Ovary (tissue), 9 donors: ENCODE measurements around the gene NPAS3. TPM values are rescaled to one million over a fixed set of nuclear protein-coding genes. Genes with fewer than 3 reads are reported as not detected.
A peak's percentile ranks its signal among the peaks of the same experiment; 100 is the strongest.

Experiments
- DNase-seq, 5 donors: peaks; one replicate each; pipeline ENCODE4 v3.0.0-alpha.2; 2019 to 2020
- H3K27ac ChIP-seq, 2 donors: fragments of 200-600 bp; one replicate each; pipeline versions ENCODE4 v1.5.1 to v1.8.0; 2019 to 2022
- H3K27me3 ChIP-seq: fragments of 200-600 bp; one replicate; pipeline ENCODE4 v1.8.0; 2022
- H3K36me3 ChIP-seq: fragments of 200-600 bp; sonication (generic); one replicate; pipeline ENCODE4 v1.5.1; 2019
- H3K4me1 ChIP-seq: one replicate; pipeline ENCODE4 v1.8.1; 2013; ENCODE audit warnings: mild to moderate bottlenecking, moderate library complexity; ENCODE audit not compliant: insufficient read depth
- H3K4me3 ChIP-seq: fragments of 200-600 bp; sonication (generic); one replicate; pipeline ENCODE4 v1.5.1; 2017
- H3K9me3 ChIP-seq, 2 donors: fragments of 200-600 bp in 1 of 2; sonication (generic) in 1 of 2; one replicate each; pipeline versions ENCODE4 v1.5.1 to v1.8.1; 2013 to 2019; ENCODE audit warnings: mild to moderate bottlenecking in 1 of 2, moderate library complexity in 1 of 2
- EP300 ChIP-seq: sonication (generic); formaldehyde crosslinking; IDR thresholded peaks from one replicate; pipeline ENCODE4 v1.6.1; 2017; ENCODE audit warnings: antibody characterized with exemption
- POLR2A ChIP-seq: fragments of 450-650 bp; IDR thresholded peaks from one replicate; pipeline ENCODE4 v1.6.1; 2017; ENCODE audit warnings: antibody characterized with exemption, mild to moderate bottlenecking, moderate library complexity
- WGBS, 3 donors: extraction: QIAGEN DNeasy Blood & Tissue Kit in 1 of 3; methylation state at CpG; one replicate each; pipeline versions ENCODE4 v1.1.5 to v1.1.7; 2013 to 2017; 5-methylcytosine and 5-hydroxymethylcytosine counted together
- intact Hi-C, 4 donors: fragments of 100-400 bp; cut with DNase I; formaldehyde crosslinking; loops; one replicate each; pipeline versions ENCODE4 v1.11.0 to v1.15.1; 2022 to 2023
- polyA plus RNA-seq, 2 donors: library from polyadenylated mRNA; stranded (reverse); fragments of 200-250 nt in 1 of 2; fragments of 350-450 nt in 1 of 2; fragmentation: Illumina TruSeq in 1 of 2; extraction: RNeasy Lipid Tissue Mini Kit (QIAGEN cat#74804) in 1 of 2; gene quantifications; one replicate each; pipeline ENCODE4 v1.2.3, GENCODE V29; 2013 to 2014
- total RNA-seq, 7 donors: library from RNA; depleted of rRNA in 2 of 7; stranded (reverse); fragments of >200 nt in 2 of 7; fragmentation: NEBNext Ultra II Directional in 3 of 7; extraction: Animal tissue kit (Norgen Biotek cat#: 25700) in 3 of 7; gene quantifications; one replicate each; pipeline versions ENCODE4 v1.1.0 to v1.2.4, GENCODE V29; 2016 to 2023
- TF ChIP-seq, protein P1 (sequence below), 3 donors: fragments of 450-650 bp in 2 of 3; fragments of 200-600 bp in 1 of 3; IDR thresholded peaks; one replicate each; pipeline versions ENCODE4 v1.5.1 to v1.8.0; 2016 to 2022; ENCODE audit warnings: antibody characterized with exemption in 3 of 3, mild to moderate bottlenecking in 1 of 3
- donor health status: DM: no; HTN: no; CAD: no; lungs with moderate emphysema.
- donor health status: DM: no; HTN: no; CAD: no.
- donor health status: Bipolar disorder and iron deficiency.
- donor health status: DM: yes; HTN: yes; CAD: no.
- donor health status: DM: no; HTN: no; CAD: no.
- donor health status: DM: yes; HTN: yes; CAD: no.

NPAS3 gene
- total and polyA plus RNA-seq, 9 donors, result 1.9 to 15.4 (median 11.4) TPM

DNA sequence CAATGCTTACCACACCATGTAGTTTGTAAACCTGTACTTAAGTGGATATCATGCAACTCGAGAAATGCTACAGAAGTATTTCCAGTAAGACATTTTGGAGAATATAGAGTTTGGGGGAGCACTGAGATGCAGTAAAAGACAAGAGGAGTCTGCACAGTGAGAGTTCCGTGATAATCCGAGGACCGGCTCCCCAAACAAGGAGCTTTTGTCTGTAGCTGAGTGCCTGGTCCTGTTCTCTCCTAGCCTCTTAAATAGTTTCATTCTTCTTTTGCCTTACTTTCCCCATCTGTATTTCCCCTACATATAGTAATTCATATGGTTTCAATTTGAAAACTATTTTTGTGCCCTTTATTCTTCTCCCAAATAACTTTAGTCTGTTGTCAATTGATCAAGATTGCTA is 648.1 kb downstream of the NPAS3 start:
- DNase-seq, result no peak
- TF ChIP-seq POLR2A (no peak), EP300 (no peak)
- TF ChIP-seq, protein P1, sequence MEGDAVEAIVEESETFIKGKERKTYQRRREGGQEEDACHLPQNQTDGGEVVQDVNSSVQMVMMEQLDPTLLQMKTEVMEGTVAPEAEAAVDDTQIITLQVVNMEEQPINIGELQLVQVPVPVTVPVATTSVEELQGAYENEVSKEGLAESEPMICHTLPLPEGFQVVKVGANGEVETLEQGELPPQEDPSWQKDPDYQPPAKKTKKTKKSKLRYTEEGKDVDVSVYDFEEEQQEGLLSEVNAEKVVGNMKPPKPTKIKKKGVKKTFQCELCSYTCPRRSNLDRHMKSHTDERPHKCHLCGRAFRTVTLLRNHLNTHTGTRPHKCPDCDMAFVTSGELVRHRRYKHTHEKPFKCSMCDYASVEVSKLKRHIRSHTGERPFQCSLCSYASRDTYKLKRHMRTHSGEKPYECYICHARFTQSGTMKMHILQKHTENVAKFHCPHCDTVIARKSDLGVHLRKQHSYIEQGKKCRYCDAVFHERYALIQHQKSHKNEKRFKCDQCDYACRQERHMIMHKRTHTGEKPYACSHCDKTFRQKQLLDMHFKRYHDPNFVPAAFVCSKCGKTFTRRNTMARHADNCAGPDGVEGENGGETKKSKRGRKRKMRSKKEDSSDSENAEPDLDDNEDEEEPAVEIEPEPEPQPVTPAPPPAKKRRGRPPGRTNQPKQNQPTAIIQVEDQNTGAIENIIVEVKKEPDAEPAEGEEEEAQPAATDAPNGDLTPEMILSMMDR (IDR thresholded peaks at IDR 0.05), result no peak
- H3K9me3 ChIP-seq, result no peaks in the 10 kb centered on the region
- no peaks in the 10 kb centered on the region for H3K4me1 ChIP-seq
- no peak overlapping the region for H3K4me3 ChIP-seq
- intact Hi-C loops, result no loop called here
- H3K36me3 ChIP-seq, result no peaks in the 10 kb centered on the region
- H3K27ac ChIP-seq, result no peak overlapping the region
- WGBS, 3 donors, result 92 to 95% (median 94%) methylated on average over 4 of the region's 4 CpGs
- H3K27me3 ChIP-seq, result no peaks in the 10 kb centered on the region

DNA sequence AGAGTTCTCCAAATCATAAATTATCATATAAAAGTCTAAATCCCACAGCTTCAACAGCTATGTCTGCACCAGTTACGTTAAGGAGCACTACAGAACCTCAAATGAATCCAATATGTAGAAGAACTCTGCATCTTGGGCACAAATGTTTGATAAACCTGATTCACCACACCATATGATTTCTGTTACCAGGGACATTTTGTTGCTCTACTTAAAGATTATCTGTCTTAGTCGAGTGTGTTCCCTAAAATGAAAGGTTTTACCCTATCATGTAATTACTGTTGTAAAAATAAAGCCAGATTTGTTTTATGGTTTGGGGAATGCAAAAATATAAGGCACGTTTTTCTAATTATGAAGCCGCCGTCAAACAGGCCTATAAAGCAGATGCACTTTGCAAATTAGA is 649.1 kb downstream of the NPAS3 start:
- H3K9me3 ChIP-seq, result no peaks in the 10 kb centered on the region
- TF ChIP-seq EP300 (no peak), POLR2A (no peak)
- TF ChIP-seq, protein P1 (IDR thresholded peaks at IDR 0.05), result no peak
- no peaks in the 10 kb centered on the region for H3K36me3 ChIP-seq
- H3K4me3 ChIP-seq, result no peak overlapping the region
- intact Hi-C loops, result no loop called here
- no peaks in the 10 kb centered on the region for H3K4me1 ChIP-seq
- H3K27ac ChIP-seq, result no peak overlapping the region
- DNase-seq, result no peak
- no peaks in the 10 kb centered on the region for H3K27me3 ChIP-seq
- 69 to 79% (median 75%) methylated on average over 5 of the region's 5 CpGs for WGBS, 3 donors

DNA sequence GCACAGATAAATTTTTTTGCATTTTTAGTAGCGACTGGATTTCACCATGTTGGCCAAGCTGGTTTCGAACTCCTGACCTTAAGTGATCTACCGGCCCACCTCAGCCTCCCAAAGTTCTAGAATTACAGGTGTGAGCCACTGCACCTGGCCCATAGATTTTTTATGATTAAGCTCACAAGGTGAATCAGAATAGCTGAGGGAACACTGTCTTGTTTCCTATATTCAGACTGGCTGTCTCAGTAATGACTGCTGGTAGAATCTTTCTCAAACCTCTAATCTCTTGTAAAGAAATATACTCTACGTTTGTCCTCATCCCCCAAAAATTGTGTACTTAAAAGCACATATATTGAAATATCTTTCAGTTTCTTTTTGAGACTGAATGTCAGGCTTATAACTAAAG is 650.1 kb downstream of the NPAS3 start:
- no peak for DNase-seq
- WGBS, 3 donors, result 90 to 93% (median 91%) methylated on average over 4 of the region's 4 CpGs
- no peak overlapping the region for H3K27ac ChIP-seq
- H3K36me3 ChIP-seq, result no peaks in the 10 kb centered on the region
- no peaks in the 10 kb centered on the region for H3K9me3 ChIP-seq
- no peaks in the 10 kb centered on the region for H3K27me3 ChIP-seq
- intact Hi-C loops, result no loop called here
- TF ChIP-seq POLR2A (no peak), EP300 (no peak)
- TF ChIP-seq, protein P1 (IDR thresholded peaks at IDR 0.05), result no peak
- H3K4me1 ChIP-seq, result no peaks in the 10 kb centered on the region
- H3K4me3 ChIP-seq, result no peak overlapping the region

DNA sequence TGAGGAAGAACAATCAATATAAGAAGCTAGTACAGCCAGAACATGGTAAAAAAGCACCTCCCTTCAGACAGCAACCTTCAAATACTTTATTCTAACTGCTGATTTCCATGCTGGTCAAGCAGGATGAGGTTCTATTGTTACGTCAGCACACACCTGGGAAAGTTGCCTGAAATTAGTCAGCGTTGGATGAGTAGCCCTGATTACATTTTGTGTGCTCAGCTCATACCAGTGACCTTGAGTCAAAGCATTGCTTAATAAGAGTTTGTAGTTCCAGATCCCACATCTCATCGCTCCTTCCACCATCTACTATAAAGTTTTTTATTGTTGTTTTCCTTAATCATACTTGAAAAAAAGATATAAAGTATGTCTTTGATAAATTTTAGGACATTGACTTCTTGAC is 650.7 kb downstream of the NPAS3 start:
- no peaks in the 10 kb centered on the region for H3K36me3 ChIP-seq
- intact Hi-C loops, result no loop called here
- H3K9me3 ChIP-seq, result no peaks in the 10 kb centered on the region
- H3K27me3 ChIP-seq, result no peaks in the 10 kb centered on the region
- DNase-seq, result peak in 4 of 5 donors; percentile 21 to 61 (median 42)
- TF ChIP-seq EP300, result no peak
- TF ChIP-seq POLR2A, result no peak
- TF ChIP-seq, protein P1 (IDR thresholded peaks at IDR 0.05), result no peak
- H3K4me1 ChIP-seq, result no peaks in the 10 kb centered on the region
- H3K27ac ChIP-seq, result no peak overlapping the region
- no peak overlapping the region for H3K4me3 ChIP-seq
- WGBS, 3 donors, result 11 to 24% (median 16%) methylated on average over 3 of the region's 3 CpGs
